Upper lobe of left lung (tissue), 6 donors: ENCODE data around the gene MRPL23. TPM values are rescaled to one million over a fixed set of nuclear protein-coding genes. Genes with fewer than 3 reads are reported as not detected.
"Not testable (repeated sequence)": the region's sequence is repeated elsewhere in the genome, so short reads cannot be mapped to it uniquely, and the experiment has no call there.

Source experiments
- ATAC-seq, 2 donors: fragments of 200-7000 bp; cut with Tn5 transposase; one replicate each; pipeline ENCODE4 v1.9.1; 2022; ENCODE audit warnings: mild to moderate bottlenecking in 2 of 2, moderate library complexity in 2 of 2; ENCODE audit not compliant: low FRiP score in 2 of 2
- DNase-seq, 2 donors: peaks; one replicate each; pipeline ENCODE4 v3.0.0-alpha.2; 2019 to 2020
- H3K27ac ChIP-seq, 4 donors: fragments of 200-600 bp; sonication (generic); one replicate each; pipeline ENCODE4 v1.5.1; 2016 to 2019
- H3K27me3 ChIP-seq, 4 donors: fragments of 200-600 bp; sonication (generic); one replicate each; pipeline ENCODE4 v1.5.1; 2017 to 2019
- H3K36me3 ChIP-seq, 4 donors: fragments of 200-600 bp; sonication (generic); one replicate each; pipeline ENCODE4 v1.5.1; 2016 to 2019
- H3K4me1 ChIP-seq, 4 donors: fragments of 200-600 bp; sonication (generic); one replicate each; pipeline ENCODE4 v1.5.1; 2018 to 2019
- H3K4me3 ChIP-seq, 4 donors: fragments of 200-600 bp; sonication (generic); one replicate each; pipeline ENCODE4 v1.5.1; 2017 to 2019; ENCODE audit warnings: mild to moderate bottlenecking in 2 of 4, moderate library complexity in 1 of 4
- H3K9me3 ChIP-seq, 4 donors: fragments of 200-600 bp; sonication (generic); one replicate each; pipeline ENCODE4 v1.5.1; 2018 to 2019
- EP300 ChIP-seq, 4 donors: sonication (generic); formaldehyde crosslinking; IDR thresholded peaks; one replicate each; pipeline ENCODE4 v1.5.1; 2017; ENCODE audit warnings: antibody characterized with exemption in 4 of 4, control low read depth in 2 of 4
- POLR2A ChIP-seq, 4 donors: fragments of 450-650 bp; IDR thresholded peaks; one replicate each; pipeline ENCODE4 v1.5.1; 2016 to 2017; ENCODE audit warnings: antibody characterized with exemption in 4 of 4, mild to moderate bottlenecking in 2 of 4
- POLR2AphosphoS5 ChIP-seq, 2 donors: sonication (generic); formaldehyde crosslinking; IDR thresholded peaks; one replicate each; pipeline ENCODE4 v1.5.1; 2017; ENCODE audit warnings: antibody characterized with exemption in 2 of 2
- WGBS, 2 donors: methylation state at CpG; one replicate each; pipeline ENCODE4 v1.1.5; 2017 to 2018; 5-methylcytosine and 5-hydroxymethylcytosine counted together
- total RNA-seq, 6 donors: library from RNA; depleted of rRNA in 4 of 6; stranded (reverse); fragments of >200 nt in 4 of 6; gene quantifications; one replicate each; pipeline versions ENCODE4 v1.1.0 to v1.2.1, GENCODE V29; 2016 to 2021
- TF ChIP-seq, protein P1 (sequence below), 6 experiments: fragments of 450-650 bp in 4 of 6; fragments of 200-600 bp in 2 of 6; sonication (generic) in 2 of 6; IDR thresholded peaks; one replicate each; pipeline ENCODE4 v1.5.1; 2016 to 2019; ENCODE audit warnings: antibody characterized with exemption in 6 of 6
- donor health status: DM: no; HTN: no; CAD: no; lungs with moderate emphysema.
- donor health status: DM: no; HTN: yes; CAD: no; lungs with severe emphysema.

Gene MRPL23
- total RNA-seq, 6 donors from 2014 or later, result 62.1 to 287 (median 150) TPM

DNA sequence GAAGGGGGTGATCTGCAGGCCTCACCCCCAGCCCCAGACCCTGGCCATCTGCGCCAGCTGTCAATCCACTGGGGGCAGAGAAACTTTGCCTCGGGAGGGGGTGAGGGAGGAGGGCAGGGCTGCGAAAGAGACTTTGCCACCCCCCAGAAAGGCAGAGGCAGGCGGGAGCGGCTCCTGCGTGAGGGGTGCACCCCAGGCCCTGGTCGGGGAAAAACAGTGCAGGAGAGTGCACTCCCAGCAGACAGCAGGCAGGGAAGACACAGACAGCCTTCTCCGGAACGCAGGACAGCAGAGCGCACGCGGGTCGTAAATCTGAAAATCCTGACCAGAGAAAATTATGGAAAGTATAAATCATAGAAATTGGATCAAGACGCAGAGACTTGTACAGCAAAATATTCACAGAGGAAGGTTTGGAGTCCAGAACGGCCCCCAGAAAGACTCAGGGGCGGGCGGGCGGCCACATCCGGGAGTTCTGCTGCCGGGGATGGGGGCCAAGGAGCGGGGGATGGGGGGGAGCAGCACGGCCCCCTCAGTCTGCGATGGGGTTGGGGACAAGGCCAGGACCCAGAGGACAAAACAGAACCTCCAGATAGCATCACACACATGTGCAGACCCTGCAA is 8.0 kb upstream of the MRPL23 start:
- Histone ChIP-seq H3K27me3 (no peaks in the 10 kb centered on the region), H3K36me3 (no peaks in the 10 kb centered on the region), H3K9me3 (no peaks in the 10 kb centered on the region), H3K4me1 (peaks cover 0 to 12% (median 3%) of the 10 kb centered on the region in 4 donors), H3K4me3 (no peak overlapping the region), H3K27ac (no peak overlapping the region)
- TF ChIP-seq EP300 (IDR thresholded peaks at IDR 0.05) (no peak), POLR2AphosphoS5 (IDR thresholded peaks at IDR 0.05) (no peak), POLR2A (IDR thresholded peaks at IDR 0.05) (no peak)
- TF ChIP-seq, protein P1, sequence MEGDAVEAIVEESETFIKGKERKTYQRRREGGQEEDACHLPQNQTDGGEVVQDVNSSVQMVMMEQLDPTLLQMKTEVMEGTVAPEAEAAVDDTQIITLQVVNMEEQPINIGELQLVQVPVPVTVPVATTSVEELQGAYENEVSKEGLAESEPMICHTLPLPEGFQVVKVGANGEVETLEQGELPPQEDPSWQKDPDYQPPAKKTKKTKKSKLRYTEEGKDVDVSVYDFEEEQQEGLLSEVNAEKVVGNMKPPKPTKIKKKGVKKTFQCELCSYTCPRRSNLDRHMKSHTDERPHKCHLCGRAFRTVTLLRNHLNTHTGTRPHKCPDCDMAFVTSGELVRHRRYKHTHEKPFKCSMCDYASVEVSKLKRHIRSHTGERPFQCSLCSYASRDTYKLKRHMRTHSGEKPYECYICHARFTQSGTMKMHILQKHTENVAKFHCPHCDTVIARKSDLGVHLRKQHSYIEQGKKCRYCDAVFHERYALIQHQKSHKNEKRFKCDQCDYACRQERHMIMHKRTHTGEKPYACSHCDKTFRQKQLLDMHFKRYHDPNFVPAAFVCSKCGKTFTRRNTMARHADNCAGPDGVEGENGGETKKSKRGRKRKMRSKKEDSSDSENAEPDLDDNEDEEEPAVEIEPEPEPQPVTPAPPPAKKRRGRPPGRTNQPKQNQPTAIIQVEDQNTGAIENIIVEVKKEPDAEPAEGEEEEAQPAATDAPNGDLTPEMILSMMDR (IDR thresholded peaks at IDR 0.05), result no peak
- ATAC-seq (peak in 1 of 2 donors; percentile 48), DNase-seq (peak in 1 of 2 donors; percentile 52)
- WGBS, 2 donors, result 31 to 32% methylated on average over 20 to 23 of the region's 23 CpGs

DNA sequence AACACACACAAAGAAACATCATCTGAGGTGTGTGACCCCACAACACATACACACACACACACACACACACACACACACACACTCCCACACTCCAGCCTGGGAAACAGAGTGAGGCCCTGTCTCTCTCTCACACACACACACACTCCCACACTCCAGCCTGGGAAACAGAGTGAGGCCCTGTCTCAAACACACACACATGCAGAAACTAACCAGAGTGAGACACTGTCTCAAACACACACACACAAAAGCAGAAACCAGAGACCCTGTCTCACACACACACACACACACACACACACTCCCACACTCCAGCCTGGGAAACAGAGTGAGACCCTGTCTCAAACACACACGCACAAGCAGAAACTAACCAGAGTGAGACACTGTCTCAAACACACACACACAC is 7.3 kb upstream of the MRPL23 start:
- peak; percentile 49 to 86 for ATAC-seq
- not testable (repeated sequence) for H3K9me3 ChIP-seq, H3K27me3 ChIP-seq, H3K27ac ChIP-seq, H3K4me3 ChIP-seq, DNase-seq, H3K36me3 ChIP-seq
- H3K4me1 ChIP-seq, result peaks cover 0 to 14% (median 3%) of the 10 kb centered on the region in 4 donors
- WGBS, 2 donors, result 83 to 88% methylated on average over 1 of the region's 1 CpG

DNA sequence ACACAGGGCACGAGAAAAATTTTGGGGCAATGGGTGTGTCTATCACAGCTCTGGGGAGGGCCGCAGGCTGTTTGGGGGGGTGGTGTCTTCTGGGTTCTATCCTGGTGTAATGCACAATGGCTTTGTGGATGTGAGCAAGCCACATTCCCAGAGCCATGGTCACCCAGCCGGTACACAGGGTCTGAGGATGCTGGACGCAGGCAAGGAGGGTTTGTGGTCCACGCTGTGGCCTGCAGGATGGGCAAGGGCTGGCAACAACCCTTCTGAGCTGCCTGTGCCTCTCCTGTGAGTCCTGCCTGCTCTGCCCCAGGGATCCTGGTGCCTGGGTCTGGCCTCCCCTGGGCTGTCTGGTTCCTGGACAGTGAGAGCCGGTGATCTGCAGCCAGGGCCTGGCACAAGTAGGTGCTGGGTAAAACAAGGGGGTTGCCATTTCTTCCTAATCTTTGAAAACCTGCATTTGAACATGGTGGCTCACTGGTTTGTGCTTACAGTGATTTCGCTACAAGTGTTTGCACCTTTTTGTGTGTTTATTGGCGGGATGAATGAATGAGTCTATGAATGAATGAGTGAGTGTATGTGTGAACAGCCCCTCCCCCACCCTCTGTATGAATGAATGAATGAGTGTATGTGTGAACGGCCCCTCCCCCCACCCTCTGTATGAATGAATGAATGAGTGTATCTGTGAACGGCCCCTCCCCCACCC is 4.4 kb upstream of the MRPL23 start:
- H3K4me1 ChIP-seq, result peaks cover 0 to 14% (median 3%) of the 10 kb centered on the region in 4 donors
- TF ChIP-seq, protein P1 (IDR thresholded peaks at IDR 0.05), result no peak
- no peak for TF ChIP-seq EP300 (IDR thresholded peaks at IDR 0.05)
- no peak for TF ChIP-seq POLR2A (IDR thresholded peaks at IDR 0.05)
- TF ChIP-seq POLR2AphosphoS5 (IDR thresholded peaks at IDR 0.05), result no peak
- H3K9me3 ChIP-seq, result no peaks in the 10 kb centered on the region
- peak in 1 of 2 donors; percentile 26 for DNase-seq
- H3K27me3 ChIP-seq, result no peaks in the 10 kb centered on the region
- no peak overlapping the region for H3K4me3 ChIP-seq
- WGBS, 2 donors, result 87 to 88% methylated on average over 6 to 10 of the region's 10 CpGs
- H3K36me3 ChIP-seq, result no peaks in the 10 kb centered on the region
- H3K27ac ChIP-seq, result no peak overlapping the region
- no peak for ATAC-seq

DNA sequence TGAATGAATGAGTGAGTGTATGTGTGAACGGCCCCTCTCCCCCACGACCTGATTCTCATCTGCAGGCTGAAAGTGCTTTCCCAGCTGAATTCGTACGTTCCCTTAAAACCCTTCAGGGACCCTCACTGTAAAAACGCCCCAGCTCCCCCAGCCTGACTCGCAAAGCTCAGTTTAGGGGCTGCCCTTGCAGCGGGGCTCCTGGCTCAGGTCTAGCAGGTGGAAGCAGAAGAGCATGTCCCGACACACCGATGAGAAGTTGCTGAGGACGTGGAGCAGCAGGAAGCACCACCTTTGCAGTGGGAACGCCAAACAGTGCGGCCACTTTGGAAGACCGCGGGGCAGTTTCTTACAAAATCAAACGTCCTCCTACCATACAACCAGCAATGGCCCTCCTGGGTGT is 3.6 kb upstream of the MRPL23 start:
- DNase-seq (no peak), ATAC-seq (no peak)
- no peak overlapping the region for H3K27ac ChIP-seq
- no peaks in the 10 kb centered on the region for H3K36me3 ChIP-seq
- no peaks in the 10 kb centered on the region for H3K27me3 ChIP-seq
- peaks cover 0 to 14% (median 3%) of the 10 kb centered on the region in 4 donors for H3K4me1 ChIP-seq
- no peaks in the 10 kb centered on the region for H3K9me3 ChIP-seq
- TF ChIP-seq POLR2AphosphoS5 (IDR thresholded peaks at IDR 0.05) (no peak), EP300 (IDR thresholded peaks at IDR 0.05) (no peak)
- TF ChIP-seq, protein P1 (IDR thresholded peaks at IDR 0.05), result no peak
- WGBS, 2 donors, result 56 to 65% methylated on average over 15 of the region's 15 CpGs
- no peak overlapping the region for H3K4me3 ChIP-seq

DNA sequence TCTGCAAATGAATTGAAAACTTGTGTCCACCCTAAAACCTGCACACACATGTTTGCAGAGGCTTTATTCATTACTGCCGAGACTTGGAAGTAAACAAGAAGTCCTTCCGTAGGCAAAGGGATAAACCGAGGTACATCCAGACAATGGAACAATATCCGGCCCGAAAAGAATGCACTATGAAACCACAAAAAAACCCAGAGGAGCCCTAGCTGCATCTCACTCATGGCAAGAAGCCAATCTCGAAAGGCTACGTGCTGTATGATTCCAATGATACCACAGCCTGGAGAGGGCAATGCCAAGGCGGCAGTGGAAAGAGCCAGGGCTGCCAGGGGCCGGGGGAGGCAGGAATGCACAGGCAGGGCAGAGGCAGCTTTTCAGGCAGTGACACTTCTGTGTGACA is 3.2 kb upstream of the MRPL23 start:
- Histone ChIP-seq H3K27ac (no peak overlapping the region), H3K9me3 (no peaks in the 10 kb centered on the region), H3K36me3 (no peaks in the 10 kb centered on the region), H3K27me3 (no peaks in the 10 kb centered on the region), H3K4me3 (no peak overlapping the region), H3K4me1 (peaks cover 0 to 13% (median 2%) of the 10 kb centered on the region in 4 donors)
- DNase-seq (peak in 1 of 2 donors; percentile 37), ATAC-seq (no peak)
- TF ChIP-seq EP300 (IDR thresholded peaks at IDR 0.05), result no peak
- no peak for TF ChIP-seq POLR2AphosphoS5 (IDR thresholded peaks at IDR 0.05)
- TF ChIP-seq, protein P1 (IDR thresholded peaks at IDR 0.05), result no peak
- no peak for TF ChIP-seq POLR2A (IDR thresholded peaks at IDR 0.05)
- WGBS, 2 donors, result 39 to 44% methylated on average over 9 of the region's 9 CpGs
